HG02852 (cell line): ENCODE measurements around the gene PDCD1.
"Not testable (repeated sequence)": the region's sequence is repeated elsewhere in the genome, so short reads cannot be mapped to it uniquely, and the experiment has no call there.

Experiments used
- ATAC-seq: cut with Tn5 transposase; IDR thresholded peaks from one replicate; pipeline ENCODE4 v1.9.1; 2021; ENCODE audit warnings: mild to moderate bottlenecking, moderate library complexity; ENCODE audit not compliant: unreplicated experiment

PDCD1 gene

DNA sequence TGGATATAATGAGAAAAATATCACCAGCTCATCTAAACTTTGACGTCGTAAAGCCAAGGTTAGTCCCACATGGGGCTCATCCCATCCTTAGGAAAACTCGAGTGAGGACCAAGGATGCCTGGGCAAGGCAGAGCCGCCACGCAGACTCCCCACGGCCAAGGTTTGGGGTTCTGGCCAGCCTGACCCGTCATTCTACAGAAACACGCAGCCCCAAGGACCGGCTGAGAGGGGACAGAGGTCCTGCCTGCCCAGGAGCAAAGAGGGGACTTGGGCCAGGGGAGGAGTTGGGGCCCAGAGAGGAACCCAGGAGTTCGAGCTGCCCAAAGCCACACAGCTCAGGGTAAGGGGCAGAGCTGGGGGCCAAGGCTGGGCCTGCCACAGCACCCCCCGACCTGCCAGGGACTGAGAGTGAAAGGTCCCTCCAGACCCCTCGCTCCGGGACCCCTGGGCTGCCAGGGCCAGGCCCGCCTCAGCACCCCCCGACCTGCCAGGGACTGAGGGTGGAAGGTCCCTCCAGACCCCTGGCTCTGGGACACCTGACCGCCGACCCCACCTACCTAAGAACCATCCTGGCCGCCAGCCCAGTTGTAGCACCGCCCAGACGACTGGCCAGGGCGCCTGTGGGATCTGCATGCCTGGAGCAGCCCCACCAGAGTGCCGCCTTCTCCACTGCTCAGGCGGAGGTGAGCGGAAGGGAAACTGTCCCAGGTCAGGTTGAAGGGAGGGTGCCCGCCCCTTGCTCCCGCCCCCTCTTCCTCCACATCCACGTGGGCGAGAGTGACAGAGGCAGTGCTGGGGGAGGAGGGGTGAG is at the start of gene PDCD1:
TSS of gene PDCD1 (minus strand) at position 689 of the 811 bp plus-strand sequence. CDS start at position 633, 56 bp downstream.
- ATAC-seq = no peak

DNA sequence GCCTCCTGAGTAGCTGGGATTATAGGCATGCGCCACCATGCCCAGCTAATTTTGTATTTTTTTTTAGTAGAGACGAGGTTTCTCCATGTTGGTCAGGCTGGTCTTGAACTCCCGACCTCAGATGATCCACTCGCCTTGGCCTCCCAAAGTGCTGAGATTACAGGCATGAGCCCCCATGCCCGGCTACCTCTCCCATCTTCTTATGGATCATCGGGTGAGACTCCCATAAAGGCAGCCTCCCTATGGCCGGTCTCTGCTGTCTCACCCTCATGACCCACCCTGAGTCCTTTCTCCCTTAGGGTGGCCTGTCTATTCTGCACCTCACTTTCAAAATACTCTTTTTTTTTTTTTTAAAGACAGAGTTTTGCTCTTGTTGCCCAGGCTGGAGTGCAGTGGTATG is 49.1 kb upstream of the PDCD1 start:
- not testable (repeated sequence) for ATAC-seq

DNA sequence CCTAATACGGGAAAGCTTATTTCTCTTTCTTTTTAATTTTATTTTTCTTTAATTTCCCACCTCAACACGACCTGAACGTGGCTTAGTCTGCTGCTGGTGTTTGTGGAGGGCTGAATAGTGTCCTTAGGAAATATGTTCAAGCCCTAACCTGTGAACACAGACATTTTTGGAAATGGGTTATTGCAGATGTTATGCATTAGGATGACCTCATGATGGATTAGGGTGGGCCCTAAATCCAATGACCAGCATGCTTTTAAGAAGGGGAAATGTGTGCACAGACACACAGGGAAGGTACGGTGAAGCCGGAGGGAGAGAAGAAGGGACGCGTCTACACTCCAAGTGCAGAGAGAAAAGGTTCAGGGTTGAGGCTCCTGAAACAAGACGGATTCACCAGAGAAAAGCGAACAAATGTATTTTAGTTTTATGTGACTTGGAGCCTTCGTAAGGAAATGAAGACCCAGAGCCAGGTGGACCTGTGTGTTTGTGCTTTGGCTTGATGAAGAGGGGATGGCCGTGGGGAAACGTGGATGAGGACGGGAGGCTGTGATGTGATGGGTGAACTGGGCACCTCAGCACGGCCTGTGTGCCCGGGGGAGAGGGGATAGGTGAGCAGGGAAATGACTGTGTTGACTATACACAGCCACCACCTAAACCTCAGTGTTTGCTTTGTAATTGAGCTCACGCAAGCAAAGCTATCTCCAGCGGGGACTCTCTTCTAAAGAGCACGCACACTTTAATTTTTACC is 48.3 kb upstream of the PDCD1 start:
- ATAC-seq = no peak

DNA sequence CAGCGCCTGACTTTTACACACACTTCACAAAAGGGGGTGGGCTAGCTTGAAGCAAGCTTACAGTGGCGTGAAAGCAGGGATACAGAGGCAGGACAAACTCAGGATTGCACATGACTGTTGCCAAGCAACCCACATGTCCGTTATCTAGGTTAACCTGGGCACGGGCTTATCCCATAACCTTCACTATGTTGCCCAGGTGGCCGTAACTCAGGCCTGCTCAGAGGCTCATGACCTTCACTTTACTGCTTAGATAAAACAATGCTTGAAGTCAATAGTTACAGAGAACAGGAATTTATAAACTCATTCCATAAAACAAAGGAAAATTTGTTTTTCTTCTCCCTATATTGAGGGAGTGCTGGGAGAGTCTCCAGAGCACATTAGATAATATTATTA is 47.7 kb upstream of the PDCD1 start:
- ATAC-seq = not testable (repeated sequence)

DNA sequence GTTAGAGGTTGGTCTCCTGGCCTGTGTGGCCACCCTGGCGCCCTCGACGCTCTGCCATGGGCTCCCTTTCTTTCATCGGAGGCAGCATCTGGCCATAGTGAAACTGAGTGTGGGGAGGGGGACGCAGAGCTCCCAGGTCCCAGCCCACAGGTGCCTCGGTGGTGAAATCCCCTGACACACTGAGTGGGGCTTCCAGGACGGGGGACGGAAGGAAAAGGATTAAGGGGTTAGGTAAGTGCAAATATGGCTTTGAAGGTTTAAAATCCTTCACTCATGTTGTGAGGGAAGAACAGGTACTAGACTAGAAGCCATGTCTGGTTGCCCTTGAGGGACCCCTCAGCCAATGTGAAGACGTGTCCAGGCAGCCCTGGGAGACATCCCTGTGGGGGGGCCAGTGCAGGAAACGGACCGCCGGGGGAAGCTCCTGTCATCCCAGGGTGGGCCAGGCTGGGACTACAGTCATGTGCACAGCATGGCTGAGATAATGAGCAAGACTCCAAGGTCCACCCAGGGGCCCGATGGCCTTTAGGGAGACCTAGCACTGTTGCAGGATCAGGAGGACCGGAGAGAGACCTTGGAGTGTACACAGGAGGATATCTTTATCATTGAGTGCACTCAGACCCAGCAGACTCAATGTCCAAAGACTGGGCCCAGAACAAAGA is 47.2 kb upstream of the PDCD1 start:
- ATAC-seq = no peak

DNA sequence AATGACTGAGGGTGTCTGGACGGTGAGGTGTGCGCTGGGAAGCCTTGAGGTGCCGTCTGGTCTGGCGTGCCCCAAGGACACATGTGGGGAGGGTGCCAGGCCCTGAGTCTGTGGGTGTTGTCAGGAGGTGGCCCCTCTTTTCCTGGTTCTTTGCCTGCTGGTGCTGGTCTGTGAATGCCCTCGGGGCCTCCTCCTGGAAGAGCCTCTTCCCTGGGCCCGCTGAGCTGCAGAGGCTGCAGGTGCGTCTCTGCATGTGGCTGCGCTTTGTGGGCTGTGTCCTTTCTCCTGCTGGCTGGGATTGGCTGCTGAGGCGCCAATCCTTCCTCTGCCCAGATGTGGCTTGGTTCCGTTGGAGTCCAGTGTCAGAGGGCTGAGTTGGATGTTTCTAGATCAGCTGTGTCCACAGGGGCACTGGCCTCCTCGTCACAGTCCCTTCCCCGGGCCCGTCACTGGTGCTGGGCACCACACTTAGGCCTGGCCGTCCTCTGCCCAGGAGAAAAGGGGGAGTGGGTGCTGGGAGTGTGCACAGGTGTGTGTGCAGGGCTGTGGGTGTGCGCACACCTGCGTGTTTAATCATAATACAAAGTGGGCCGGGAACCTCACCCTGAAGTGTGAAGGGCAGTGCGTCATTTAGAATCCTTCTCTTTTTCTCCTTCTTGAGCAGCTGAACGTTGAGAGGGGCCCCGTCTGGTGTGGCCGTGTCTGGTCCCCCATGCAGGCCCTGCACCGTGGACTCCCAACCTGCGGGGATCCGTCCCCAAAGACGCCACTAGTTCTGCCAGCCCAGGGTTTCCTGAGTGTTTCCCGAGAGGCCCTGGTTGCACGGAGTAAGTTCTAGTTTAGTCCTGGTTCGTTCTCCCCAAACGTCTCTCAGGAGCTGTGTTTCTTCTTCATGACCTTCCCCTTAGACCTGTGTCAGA is 46.4 kb upstream of the PDCD1 start:
- ATAC-seq = no peak

DNA sequence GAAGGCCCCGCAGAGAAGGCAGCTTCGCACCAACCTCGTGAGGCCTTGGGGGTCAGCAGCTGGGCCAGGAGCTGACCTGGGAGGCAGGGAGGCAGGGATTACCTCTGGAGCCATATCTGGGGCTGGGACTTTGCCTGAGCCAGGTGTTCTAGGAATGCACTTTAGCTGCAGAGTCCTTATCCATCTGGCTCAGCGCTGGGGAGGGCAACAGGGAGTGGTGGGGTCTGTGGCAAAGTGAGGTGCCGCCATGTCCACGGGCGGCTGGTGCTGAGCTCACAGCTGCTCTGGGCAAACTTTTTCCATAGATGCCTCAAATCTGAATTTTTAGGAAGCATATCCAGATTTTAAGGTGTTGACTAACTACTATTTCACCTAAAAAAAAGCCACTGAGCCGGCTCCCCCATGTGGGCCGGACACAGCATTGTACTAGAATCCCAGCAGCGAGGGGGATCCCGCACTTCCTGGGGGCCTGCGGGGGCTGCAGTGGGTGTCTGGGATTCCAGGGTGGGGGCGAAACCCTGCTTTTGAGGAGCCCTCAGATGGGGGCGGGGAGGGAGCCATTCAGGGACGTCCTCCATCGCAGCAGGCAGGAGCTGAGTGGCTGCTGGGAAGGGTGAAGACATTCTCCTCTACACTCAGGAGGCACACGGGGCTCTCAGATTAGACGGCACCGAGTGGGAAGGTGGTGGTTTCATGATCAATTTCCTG is 45.5 kb upstream of the PDCD1 start:
- no peak for ATAC-seq

DNA sequence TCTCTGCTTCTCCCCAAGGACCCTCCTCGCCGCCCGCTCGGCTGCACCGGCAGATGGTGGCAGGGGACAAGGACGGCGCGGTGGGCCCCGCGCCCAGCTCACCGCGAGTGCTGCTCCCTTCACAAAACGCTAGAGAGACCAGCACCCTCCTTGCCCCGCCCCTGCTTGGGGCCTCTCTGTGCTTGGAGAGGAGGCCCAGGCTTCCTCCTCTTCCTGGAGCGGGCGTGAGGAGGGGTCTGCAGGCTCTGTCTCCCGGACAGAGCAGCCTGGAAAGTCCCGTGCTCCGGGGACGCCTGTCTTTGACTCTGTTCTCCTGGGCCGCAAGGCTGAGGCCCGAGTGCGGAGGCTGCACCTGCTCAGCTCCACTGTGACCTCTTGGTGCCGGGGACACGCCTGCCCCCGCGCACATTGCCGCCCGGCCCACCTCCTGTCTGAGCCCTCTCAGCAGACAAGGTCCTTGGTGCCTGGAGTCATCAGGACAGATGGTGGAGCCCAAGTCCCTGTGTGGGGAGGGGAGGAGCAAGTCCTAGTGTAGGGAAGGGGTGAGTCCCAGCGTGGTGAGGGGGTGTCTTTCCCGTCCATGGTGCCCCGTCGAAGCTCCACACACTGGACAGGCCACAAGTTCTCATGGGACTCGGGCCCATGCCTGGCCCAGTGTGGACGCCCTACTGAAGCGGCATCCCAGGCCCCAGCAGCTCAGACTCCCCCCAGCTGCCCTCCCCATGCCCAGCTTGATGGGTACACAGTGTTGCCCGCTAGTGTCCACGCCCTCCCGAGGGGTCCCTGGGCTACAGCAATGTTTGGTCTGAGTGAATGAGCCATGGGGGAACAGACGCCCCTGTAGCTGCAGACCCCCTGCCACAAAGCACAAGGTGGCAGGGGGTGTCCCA is 44.7 kb upstream of the PDCD1 start:
- ATAC-seq = no peak

DNA sequence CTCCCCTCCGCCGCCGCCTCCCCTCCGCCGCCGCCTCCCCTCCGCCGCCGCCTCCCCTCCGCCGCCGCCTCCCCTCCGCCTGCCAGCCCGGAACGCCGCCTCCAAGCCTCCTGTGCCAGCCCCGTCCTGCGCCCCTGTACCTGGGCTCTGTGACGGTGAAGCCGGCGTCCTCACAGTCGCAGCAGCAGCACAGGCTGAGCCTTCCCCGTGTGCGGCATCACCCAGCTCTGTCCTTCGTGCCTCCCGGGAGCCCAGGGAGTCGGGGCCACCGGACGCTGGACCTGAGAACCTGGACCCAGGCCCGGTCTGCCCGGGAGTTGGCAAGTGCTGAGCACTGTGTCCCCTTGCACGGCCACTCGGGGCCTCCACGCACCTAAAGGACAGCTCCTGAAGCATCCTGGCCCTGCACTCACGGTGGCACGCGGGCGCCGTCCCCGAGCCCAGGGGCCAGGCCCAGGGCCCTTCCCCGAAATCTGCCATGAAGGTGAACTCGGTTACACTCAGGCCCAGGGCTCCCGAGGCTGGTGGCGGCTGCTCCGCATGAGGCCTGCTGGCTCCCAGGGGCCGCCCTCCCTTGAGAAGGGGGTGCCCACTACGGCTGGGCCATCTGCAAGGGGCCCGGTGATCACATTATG is 43.8 kb upstream of the PDCD1 start:
- no peak for ATAC-seq

DNA sequence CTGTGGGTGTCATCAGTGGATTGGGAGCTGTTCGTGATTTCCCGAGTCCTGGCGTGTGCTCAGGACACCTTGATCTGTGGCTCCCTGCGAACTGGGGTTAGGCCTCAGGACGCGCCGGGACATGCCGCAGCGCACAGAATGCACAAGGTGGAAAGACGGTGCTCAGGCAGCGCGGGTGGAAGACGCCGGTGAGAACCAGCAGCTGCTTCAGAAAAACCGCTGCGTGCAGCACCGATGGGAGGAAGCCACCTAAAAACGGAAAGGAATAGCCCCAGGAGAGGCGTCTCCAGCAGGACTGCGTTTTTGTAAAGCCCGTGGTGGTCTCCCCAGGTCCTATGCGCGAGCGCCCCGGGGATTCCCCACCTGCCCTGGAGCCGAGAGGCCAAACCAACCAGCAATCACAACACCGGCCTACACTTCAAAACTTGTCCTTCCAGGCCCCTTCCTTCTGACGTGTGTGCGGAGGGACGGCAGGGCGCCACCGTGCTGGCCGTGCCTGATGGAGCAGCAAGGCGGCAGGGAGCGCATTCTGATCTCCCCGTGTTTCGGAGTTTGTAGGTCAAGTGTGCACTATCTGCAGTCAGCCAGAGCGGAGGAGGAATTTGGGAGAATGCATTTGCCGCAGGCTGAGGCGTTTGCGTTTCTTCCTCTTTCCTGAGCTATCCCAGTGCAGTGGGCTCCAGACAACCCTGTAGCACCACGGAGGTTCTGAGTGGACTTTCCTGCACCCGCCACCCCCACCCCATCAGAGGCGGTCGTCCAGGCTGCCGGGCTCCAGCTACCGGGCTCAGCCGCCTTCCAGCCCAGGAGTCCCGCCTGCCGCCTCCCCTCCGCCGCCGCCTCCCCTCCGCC is 43.0 kb upstream of the PDCD1 start:
- no peak for ATAC-seq

DNA sequence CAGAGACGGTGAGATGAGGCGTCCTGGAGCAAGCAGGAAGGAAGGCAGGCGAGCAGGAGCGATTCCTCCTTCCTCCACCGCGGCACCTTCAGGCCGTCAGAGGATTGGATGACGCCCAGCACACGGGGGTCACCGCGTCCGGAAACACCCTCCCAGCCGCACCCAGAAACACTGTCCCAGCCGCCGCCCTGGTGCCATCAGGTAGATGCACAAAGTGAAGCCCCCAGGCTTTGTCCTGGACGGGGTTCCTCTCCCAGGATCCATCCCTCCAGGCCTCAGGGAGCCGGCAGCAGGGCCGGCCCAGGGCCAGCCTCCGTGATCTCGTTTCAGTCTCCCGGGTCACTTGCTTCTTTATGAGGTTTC is 42.3 kb upstream of the PDCD1 start:
- ATAC-seq = no peak

DNA sequence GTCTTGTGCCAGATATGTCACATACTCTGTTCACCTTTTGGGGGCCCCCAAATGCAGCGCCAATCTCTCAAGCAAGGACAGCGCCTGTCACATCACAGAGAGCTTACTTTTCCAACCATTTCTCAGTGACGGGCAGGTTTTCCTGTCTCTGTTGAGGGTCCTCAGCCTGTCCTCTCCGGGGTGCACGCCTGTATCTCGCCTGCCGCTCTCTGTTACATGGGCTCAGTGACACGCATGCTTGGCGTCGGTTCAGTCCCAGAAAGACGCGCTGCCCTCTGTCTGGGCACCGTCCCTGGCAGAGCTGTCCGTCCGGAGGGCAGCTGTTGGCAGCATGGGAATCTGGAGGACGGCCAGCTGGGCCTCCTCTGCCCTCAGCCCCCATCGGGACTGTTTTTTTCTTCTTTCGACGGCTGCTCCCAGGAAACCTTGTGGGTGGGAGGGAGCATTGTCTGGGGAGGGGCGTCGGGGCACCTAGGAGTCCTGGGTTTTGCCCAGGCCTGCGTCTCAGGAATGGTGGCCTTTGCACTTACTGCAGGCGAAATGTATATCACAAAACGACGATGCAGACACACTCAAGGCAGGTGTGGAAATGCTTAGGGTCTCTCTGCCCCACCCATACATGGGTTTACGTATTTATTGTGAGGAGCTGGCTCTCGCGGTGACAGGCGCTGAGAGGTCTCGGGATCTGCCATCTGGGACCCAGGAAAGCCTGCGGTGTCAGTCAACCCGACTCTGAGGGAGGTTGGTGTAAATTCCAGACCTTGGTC is 41.7 kb upstream of the PDCD1 start:
- ATAC-seq = no peak

DNA sequence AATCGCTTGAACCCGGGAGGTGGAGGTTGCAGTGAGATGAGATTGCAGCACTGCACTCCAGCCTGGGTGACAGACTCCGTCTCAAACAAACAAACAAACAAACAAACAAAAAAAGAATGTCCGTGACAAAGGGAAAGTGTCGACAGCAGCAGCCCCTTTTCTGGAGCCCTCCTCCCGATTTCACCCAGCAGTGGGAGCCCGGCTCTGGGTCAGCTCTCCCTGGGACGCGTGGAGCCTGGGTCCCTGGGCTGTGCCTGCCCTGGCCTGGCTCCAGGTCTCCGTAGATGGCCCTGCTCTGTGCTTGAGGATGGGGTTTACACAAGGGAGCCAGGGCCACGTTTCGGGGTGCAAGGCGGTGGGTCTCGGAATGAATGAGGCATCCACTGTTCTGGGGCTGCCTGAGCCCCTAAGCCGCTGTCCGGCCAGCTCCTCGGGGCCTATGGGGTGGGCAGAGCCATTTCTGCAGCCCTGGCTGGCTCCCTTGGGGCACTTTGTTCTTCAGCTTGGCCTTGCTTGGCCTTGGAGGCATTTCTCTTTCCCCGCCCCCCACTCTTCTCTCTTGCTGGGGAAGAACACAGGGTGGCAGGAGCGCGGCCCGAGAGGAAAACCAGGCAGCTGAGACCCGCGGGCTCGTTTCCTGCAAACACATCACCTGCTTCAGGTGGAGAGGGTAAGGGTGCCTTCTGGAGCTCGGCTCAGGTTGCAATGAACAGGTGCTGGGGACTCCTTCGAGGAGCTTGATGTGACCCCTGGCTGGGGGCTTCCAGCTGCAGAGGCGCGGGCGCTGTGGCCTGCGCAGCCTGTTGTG is 40.0 kb upstream of the PDCD1 start:
- ATAC-seq = no peak

DNA sequence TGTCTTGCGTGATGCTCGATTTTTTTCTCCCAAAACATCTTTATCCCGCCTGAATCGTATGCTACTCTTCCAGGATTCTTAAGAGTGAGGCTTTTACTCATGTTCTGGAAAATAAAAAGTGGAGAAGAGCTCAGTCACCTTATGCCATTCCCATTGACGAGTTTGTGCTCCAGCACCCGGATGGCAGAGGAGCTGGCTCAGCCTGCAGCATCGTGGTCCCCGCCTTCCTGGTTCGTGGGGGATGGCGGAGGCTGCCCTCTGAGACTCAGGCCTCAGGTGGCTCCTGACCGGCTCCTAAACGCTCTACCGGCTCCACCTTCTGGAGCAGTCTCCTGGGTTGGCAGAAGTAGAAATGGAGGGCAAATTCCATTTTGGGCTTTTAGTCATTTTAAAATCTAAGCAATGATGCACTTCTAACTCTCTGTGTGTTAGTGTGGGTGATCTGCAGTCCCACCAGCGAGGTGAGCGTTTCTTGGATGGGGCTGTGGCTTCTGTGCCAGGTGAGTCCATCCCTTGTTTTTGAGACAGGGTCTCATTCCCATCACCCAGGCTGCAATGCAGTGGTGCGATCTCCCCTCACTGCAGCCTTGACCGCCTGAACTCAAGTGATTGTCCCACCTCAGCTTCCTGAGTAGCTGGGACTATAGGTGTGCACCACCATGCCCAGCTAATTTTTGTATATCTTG is 38.7 kb upstream of the PDCD1 start:
- ATAC-seq = no peak

DNA sequence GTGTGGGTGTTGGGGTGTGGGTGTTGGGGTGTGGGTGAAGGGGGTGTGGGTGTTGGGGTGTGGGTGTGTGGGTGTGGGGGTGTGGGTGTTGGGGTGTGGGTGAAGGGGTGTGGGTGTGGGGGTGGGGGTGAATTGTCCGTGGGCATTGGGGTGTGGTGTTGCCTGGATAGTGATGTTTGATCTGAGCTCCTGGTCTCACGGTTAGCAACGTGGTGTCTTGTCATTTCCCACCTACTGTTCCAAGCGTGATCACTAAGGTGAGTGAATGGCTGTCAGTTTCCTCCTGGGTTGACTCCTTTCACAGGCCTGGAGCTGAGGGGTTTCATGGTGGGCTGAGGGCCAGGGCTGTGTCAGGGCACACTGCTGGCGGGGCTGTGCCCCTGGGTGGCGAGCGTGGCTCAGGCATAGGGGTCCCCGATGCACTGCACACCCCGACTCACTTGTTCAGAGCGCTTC is 38.1 kb upstream of the PDCD1 start:
- no peak for ATAC-seq
